ENCODE measurements around the gene ALDH3B2. TPM values are rescaled to one million over a fixed set of nuclear protein-coding genes. Genes with fewer than 3 reads are reported as not detected.
A peak's percentile ranks its signal among the peaks of the same experiment; 100 is the strongest.

The ALDH3B2 gene
- total RNA-seq, 1 donor from 2014 or later, result not detected

- DNase-seq (ENCODE audit: low spot score), result no peak
- no peak overlapping the region for H3K27ac Mint-ChIP-seq (ENCODE audit: unreplicated experiment)
- no peak for TF ChIP-seq CTCF (IDR thresholded peaks at IDR 0.05)
- H3K4me1 Mint-ChIP-seq (ENCODE audit: low read depth), result no peaks in the 10 kb centered on the region
- H3K4me3 Mint-ChIP-seq (ENCODE audit: unreplicated experiment), result no peak overlapping the region
- no peaks in the 10 kb centered on the region for H3K36me3 Mint-ChIP-seq (ENCODE audit: low read depth)
- peaks cover 11% of the 10 kb centered on the region for H3K27me3 Mint-ChIP-seq (ENCODE audit: low read depth)
- peaks cover 3% of the 10 kb centered on the region for H3K9me3 Mint-ChIP-seq (ENCODE audit: low read depth)
Observed at GRCh38 chr11:67645521-67646461, 28.6 kb downstream of the ALDH3B2 start.

DNA sequence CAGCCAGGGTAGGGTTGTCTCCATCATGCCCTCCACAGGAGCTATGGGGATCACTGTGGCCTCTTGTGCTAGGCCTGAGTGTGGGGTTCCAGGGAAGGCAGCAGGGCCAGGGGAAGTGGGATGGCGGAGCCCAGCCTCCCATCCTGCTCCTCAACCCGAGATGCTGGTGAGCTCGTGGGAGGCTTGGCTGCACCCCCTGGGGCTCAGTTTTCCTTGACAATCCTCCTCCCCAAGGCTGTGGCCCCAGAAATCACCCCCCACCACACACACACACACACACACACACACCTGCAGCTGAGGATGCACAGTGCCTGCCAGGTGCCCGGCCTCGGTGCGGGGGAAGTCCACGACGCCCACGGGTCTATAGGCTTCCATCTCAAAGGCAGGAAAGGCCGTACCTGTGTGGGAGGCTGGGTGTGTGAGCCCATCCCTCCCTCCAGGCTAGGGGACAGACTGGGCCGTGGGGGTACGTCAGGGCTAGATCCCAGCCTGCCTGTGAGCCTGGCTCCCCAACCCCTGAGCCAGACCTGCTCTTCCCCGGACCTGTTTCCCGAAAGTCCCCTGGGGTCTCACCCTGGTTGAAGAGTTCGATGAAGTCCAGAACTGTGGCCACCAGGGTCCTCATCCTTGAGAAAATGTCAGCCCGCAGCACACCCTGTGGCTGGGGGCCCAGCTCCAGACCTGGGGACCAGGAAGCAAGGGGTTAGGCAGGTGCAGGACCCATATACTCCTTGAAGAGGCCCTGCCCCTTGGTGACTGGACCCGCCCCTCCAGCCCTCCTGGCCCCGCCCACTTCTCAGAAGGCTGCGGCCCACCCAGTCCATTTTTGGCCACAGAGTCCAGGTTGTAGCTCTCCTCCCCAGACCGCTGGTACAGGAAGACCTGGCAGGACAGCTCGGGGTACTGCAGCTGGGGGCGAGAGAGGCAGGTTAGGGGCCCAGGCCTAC lies 29.7 kb downstream of the ALDH3B2 start:
- DNase-seq (ENCODE audit: low spot score), result no peak
- H3K36me3 Mint-ChIP-seq (ENCODE audit: low read depth), result no peaks in the 10 kb centered on the region
- H3K27ac Mint-ChIP-seq (ENCODE audit: unreplicated experiment), result no peak overlapping the region
- no peaks in the 10 kb centered on the region for H3K4me1 Mint-ChIP-seq (ENCODE audit: low read depth)
- no peak for TF ChIP-seq CTCF (IDR thresholded peaks at IDR 0.05)
- no peak overlapping the region for H3K4me3 Mint-ChIP-seq (ENCODE audit: unreplicated experiment)
- H3K27me3 Mint-ChIP-seq (ENCODE audit: low read depth), result peaks cover 15% of the 10 kb centered on the region
- H3K9me3 Mint-ChIP-seq (ENCODE audit: low read depth), result peaks cover 3% of the 10 kb centered on the region

- DNase-seq (ENCODE audit: low spot score), result no peak
Observed at GRCh38 chr11:67644042-67644441, 30.4 kb downstream of the ALDH3B2 start.

DNA sequence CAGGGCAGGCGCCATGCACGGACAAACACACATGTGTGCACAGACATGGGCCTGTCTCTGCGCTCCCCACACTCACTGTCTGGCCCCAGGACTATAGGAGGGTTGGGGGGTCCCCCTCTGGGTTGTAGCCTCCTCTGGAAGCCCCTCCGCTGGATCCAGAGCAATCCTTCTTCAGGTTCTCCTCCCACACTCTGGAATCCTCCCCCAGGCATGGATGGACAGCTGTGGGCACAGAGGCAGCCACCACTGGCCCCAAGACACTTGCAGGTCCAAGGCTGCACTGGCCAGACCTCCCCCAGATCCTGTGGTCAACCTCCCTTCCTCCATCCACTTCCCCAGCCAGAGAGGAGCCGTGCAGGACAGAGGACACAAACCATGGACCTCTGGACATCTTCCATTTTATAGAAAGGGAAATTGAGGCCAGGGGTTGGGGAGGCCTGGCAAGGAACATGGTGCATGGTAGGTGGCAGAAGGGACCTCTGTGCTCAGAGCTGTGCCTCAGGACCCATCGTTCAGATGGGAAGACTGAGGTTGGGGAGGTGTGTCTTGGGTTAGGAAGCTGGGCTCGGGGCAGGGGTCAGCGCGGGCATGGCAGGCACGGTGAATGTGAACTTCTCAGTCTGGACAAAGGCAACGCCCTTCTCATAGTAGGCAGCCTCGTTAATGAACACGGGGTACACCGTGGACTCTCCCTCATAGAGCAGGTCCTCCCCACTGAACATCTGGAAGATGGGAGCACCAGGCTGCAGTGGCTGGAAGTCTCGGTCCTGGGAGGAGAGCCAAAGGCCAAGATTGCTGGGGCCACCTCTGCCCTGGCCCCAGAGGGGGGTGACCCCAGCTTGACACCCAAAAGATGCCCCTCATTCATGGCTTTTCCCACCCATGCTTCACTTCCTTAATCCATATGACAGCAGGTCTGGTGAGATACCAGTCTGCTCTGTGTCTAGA lies 32.0 kb downstream of the ALDH3B2 start:
- H3K36me3 Mint-ChIP-seq (ENCODE audit: low read depth), result no peaks in the 10 kb centered on the region
- H3K4me1 Mint-ChIP-seq (ENCODE audit: low read depth), result no peaks in the 10 kb centered on the region
- H3K27ac Mint-ChIP-seq (ENCODE audit: unreplicated experiment), result no peak overlapping the region
- H3K4me3 Mint-ChIP-seq (ENCODE audit: unreplicated experiment), result no peak overlapping the region
- no peak for TF ChIP-seq CTCF (IDR thresholded peaks at IDR 0.05)
- DNase-seq (ENCODE audit: low spot score), result no peak
- H3K27me3 Mint-ChIP-seq (ENCODE audit: low read depth), result peaks cover 18% of the 10 kb centered on the region
- H3K9me3 Mint-ChIP-seq (ENCODE audit: low read depth), result peaks cover 3% of the 10 kb centered on the region

More at GRCh38 chr11:67644042-67644441, 30.4 kb downstream of the ALDH3B2 start:
- H3K9me3 Mint-ChIP-seq (ENCODE audit: low read depth), result peaks cover 3% of the 10 kb centered on the region
- H3K27me3 Mint-ChIP-seq (ENCODE audit: low read depth), result peaks cover 15% of the 10 kb centered on the region
- H3K4me3 Mint-ChIP-seq (ENCODE audit: unreplicated experiment), result no peak overlapping the region
- H3K36me3 Mint-ChIP-seq (ENCODE audit: low read depth), result no peaks in the 10 kb centered on the region
- H3K27ac Mint-ChIP-seq (ENCODE audit: unreplicated experiment), result no peak overlapping the region
- TF ChIP-seq CTCF (IDR thresholded peaks at IDR 0.05), result peak; percentile 43
- H3K4me1 Mint-ChIP-seq (ENCODE audit: low read depth), result no peaks in the 10 kb centered on the region

Measured in chondrocyte (in vitro differentiated cells).